Mammary epithelial cell (primary cell): ENCODE data around the gene HADHA.

Experiments
- EZH2 ChIP-seq: IDR thresholded peaks from 2 replicates; pipeline ENCODE4 v1.6.1; 2012; ENCODE audit warnings: low read length, inconsistent platforms, borderline replicate concordance
- TF ChIP-seq, protein P1 (sequence below), 2 donors: IDR thresholded peaks in 1 of 2; conservative IDR thresholded peaks in 1 of 2; 2 replicates each; pipeline ENCODE4 v1.5.1; 2011 to 2012; ENCODE audit warnings: inconsistent platforms in 2 of 2, low read length in 2 of 2, mild to moderate bottlenecking in 2 of 2, control low read depth in 1 of 2, low read depth in 1 of 2; ENCODE audit not compliant: insufficient read depth in 1 of 2; ENCODE audit errors: extremely low read depth in 1 of 2

DNA sequence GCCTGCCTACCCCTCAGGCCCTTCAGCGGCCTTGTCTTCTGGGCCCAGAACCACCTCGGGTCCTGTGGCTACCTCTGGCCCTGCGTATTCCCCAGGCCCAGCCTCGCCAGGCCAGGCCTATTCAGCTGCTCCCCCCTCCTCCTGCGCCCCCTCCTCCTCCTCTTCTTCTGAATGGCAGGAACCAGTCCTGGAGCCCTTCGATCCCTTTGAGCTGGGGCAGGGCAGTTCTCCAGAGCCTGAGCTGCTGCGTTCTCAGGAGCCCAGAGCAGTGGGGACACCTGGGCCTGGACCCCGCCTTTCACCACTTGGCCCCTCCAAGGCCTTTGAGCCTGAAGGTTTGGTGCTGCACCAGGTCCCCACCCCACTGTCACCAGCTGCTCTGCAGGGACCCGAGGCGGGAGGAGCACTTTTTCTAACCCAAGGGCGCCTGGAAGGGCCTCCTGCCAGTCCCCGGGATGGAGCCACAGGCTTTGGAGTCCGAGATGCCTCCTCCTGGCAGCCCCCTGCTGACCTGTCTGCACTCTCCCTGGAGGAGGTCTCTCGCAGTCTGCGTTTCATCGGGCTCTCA, 56.8 kb downstream of the HADHA start:
- TF ChIP-seq EZH2, result no peak
- TF ChIP-seq, protein P1, sequence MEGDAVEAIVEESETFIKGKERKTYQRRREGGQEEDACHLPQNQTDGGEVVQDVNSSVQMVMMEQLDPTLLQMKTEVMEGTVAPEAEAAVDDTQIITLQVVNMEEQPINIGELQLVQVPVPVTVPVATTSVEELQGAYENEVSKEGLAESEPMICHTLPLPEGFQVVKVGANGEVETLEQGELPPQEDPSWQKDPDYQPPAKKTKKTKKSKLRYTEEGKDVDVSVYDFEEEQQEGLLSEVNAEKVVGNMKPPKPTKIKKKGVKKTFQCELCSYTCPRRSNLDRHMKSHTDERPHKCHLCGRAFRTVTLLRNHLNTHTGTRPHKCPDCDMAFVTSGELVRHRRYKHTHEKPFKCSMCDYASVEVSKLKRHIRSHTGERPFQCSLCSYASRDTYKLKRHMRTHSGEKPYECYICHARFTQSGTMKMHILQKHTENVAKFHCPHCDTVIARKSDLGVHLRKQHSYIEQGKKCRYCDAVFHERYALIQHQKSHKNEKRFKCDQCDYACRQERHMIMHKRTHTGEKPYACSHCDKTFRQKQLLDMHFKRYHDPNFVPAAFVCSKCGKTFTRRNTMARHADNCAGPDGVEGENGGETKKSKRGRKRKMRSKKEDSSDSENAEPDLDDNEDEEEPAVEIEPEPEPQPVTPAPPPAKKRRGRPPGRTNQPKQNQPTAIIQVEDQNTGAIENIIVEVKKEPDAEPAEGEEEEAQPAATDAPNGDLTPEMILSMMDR (conservative IDR thresholded peaks at IDR 0.05 in 1 of 2, IDR thresholded peaks at IDR 0.05 in 1 of 2; ENCODE audit: extremely low read depth in 1 of 2, insufficient read depth in 1 of 2, low read depth in 1 of 2, low read length in 2 of 2), result no peak
